22Rv1 (cell line): Measurements from ENCODE around the gene NDRG3.

ENCODE experiments used
- H3K27ac ChIP-seq: fragments of 450-650 bp; 2 replicates; pipeline ENCODE4 v1.5.1; 2017
- ZFX ChIP-seq: fragments of 450-650 bp; IDR thresholded peaks from 2 replicates; pipeline ENCODE4 v1.6.1; 2017; ENCODE audit warnings: antibody characterized with exemption, borderline replicate concordance
- TF ChIP-seq, protein P1 (sequence below): fragments of 450-650 bp; IDR thresholded peaks from 2 replicates; pipeline ENCODE4 v1.5.1; 2017; ENCODE audit warnings: mild to moderate bottlenecking

The NDRG3 gene

GRCh38 chr20:36744243-36744642, 1.6 kb downstream of the NDRG3 start:
- 0 out of 2 replicates have a peak overlapping the region, but pooled peaks have one; percentile 10 for H3K27ac ChIP-seq
- no peak for TF ChIP-seq ZFX
- TF ChIP-seq, protein P1, sequence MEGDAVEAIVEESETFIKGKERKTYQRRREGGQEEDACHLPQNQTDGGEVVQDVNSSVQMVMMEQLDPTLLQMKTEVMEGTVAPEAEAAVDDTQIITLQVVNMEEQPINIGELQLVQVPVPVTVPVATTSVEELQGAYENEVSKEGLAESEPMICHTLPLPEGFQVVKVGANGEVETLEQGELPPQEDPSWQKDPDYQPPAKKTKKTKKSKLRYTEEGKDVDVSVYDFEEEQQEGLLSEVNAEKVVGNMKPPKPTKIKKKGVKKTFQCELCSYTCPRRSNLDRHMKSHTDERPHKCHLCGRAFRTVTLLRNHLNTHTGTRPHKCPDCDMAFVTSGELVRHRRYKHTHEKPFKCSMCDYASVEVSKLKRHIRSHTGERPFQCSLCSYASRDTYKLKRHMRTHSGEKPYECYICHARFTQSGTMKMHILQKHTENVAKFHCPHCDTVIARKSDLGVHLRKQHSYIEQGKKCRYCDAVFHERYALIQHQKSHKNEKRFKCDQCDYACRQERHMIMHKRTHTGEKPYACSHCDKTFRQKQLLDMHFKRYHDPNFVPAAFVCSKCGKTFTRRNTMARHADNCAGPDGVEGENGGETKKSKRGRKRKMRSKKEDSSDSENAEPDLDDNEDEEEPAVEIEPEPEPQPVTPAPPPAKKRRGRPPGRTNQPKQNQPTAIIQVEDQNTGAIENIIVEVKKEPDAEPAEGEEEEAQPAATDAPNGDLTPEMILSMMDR, result no peak

GRCh38 chr20:36742558-36742957, 3.3 kb downstream of the NDRG3 start:
- no peak overlapping the region for H3K27ac ChIP-seq
- no peak for TF ChIP-seq ZFX
- TF ChIP-seq, protein P1, result no peak

- no peak overlapping the region for H3K27ac ChIP-seq
- TF ChIP-seq, protein P1, result no peak
- no peak for TF ChIP-seq ZFX
Observed at GRCh38 chr20:36741072-36741471, 4.8 kb downstream of the NDRG3 start.

- TF ChIP-seq, protein P1, result no peak
- no peak for TF ChIP-seq ZFX
- H3K27ac ChIP-seq, result no peak overlapping the region
Observed at GRCh38 chr20:36737183-36737499, 8.7 kb downstream of the NDRG3 start.

GRCh38 chr20:36736451-36737182, 9.3 kb downstream of the NDRG3 start:
- no peak for TF ChIP-seq ZFX
- no peak overlapping the region for H3K27ac ChIP-seq

DNA sequence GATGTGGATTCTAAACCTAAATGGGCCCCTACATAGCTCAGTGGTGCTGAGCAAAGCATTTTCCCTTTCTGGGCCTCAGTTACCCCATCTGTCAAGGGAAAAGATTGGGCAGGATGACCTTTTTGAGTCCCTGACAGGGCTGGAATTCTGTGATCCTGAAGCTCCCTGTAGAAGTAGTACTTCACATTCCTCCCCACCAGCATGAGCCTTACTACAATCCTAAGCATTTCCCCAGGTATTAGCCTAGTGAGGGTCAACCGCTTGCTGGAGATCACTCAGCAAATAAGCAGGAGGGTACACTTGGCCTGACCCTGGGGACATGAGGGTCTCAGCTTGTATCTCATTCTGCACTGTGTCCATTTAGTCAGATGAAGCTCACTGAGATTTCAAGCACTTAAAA, 13.4 kb downstream of the NDRG3 start:
- TF ChIP-seq, protein P1, result no peak
- TF ChIP-seq ZFX, result no peak

DNA sequence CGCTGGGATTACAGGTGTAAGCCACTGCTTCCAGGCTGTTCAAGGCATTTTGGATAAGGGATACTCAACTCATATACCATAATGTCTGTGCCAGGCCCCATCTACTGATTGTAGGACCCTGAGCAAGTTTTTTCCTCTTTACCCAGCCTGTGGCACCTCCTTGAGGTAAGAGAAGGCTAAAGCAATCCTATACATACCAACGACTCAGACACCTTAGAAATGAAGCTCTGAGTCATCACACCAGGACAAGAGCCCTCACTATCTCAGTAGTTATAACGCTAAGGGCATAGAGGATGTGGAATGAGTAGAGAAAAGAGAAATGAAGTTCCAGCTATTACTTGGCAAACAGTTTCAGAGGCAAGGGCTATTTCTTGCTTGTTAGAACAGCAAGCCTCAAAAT, 16.9 kb downstream of the NDRG3 start:
- no peak for TF ChIP-seq ZFX
- TF ChIP-seq, protein P1, result no peak
- H3K27ac ChIP-seq, result no peak overlapping the region

More for the DNA sequence above, 13.4 kb downstream of the NDRG3 start:
- no peak overlapping the region for H3K27ac ChIP-seq

- no peak for TF ChIP-seq ZFX
- no peak overlapping the region for H3K27ac ChIP-seq
Observed at GRCh38 chr20:36726168-36726567, 19.7 kb downstream of the NDRG3 start.
